Measurements from ENCODE around the gene CMIP. TPM values are rescaled to one million over a fixed set of nuclear protein-coding genes. Genes with fewer than 3 reads are reported as not detected.

Gene CMIP
- total and polyA plus RNA-seq, 10 of the 15 experiments (the other 5 are each of a cell fraction or from before 2014, with no cell fraction given) = 1.2 to 43.2 (median 4.4) TPM

GRCh38 chr16:81505011-81505661, 60.5 kb downstream of the CMIP start:
- H2AFZ ChIP-seq (ENCODE audit: control insufficient read depth, low read depth, low read length) = peak overlapping the region; percentile 61
- ChIA-PET CTCF (interaction anchor here (0.8 kb wide), 2 partner anchors 9 to 19 kb away, joined by 3 read pairs; no protein-coding TSS in a partner anchor), POLR2A (interaction anchor here (0.5 to 0.8 kb wide), 3 partner anchors 16 to 210 kb away, joined by 3 to 4 read pairs (median 3); no protein-coding TSS in a partner anchor), RAD21 (ENCODE audit: unreplicated experiment) (interaction anchor here (0.6 to 1.9 kb wide), 8 partner anchors 11 to 74 kb away, joined by 3 to 7 read pairs (median 4); no protein-coding TSS in a partner anchor), SMC1A (ENCODE audit: uncharacterized antibody, unreplicated experiment) (interaction anchor here (0.6 to 1.6 kb wide), 5 partner anchors 8 to 113 kb away, joined by 3 to 9 read pairs (median 3); no protein-coding TSS in a partner anchor)
- no peaks in the 10 kb centered on the region for H3K9me3 ChIP-seq (replicated peaks; ENCODE audit: control insufficient read depth, insufficient read depth, low read length)
- H4K20me1 ChIP-seq (ENCODE audit: control insufficient read depth, insufficient read depth) = no peaks in the 10 kb centered on the region
- peak overlapping the region; percentile 97 for H3K27ac ChIP-seq (ENCODE audit: control insufficient read depth, insufficient read depth)
- WGBS (ENCODE audit: insufficient coverage, insufficient replicate concordance, low lambda C conversion rate, missing lambda C conversion rate) = 41% methylated on average over 13 of the region's 13 CpGs
- peak overlapping the region; percentile 53; the same call in 1 of the 2 replicates for H3K4me3 ChIP-seq
- peaks cover 0 to 3% of the 10 kb centered on the region in 2 experiments; a peak in 2 of 4 replicates for H3K36me3 ChIP-seq (ENCODE audit: control insufficient read depth in 2 of 2, insufficient read depth in 2 of 2, low read length in 1 of 2)
- FAIRE-seq (peak; percentile 96), ATAC-seq (peak; percentile 96), DNase-seq (ENCODE audit: low read depth, low spot score) (peak; percentile 72)
- peak overlapping the region; percentile 71 for H3K9ac ChIP-seq (ENCODE audit: control insufficient read depth, insufficient read depth, low read length)
- H3K4me1 ChIP-seq (ENCODE audit: control insufficient read depth, insufficient read depth, low read length) = peaks cover 31% of the 10 kb centered on the region
- peak overlapping the region; percentile 85 for H3K4me2 ChIP-seq (ENCODE audit: control insufficient read depth, insufficient read depth)
- peaks cover 21% of the 10 kb centered on the region for H3K79me2 ChIP-seq (ENCODE audit: control insufficient read depth, insufficient read depth, low read length)
- no TSS peak for BruUV-seq (replicated peaks)
- H3K27me3 ChIP-seq (replicated peaks in 1 of 2; ENCODE audit: control insufficient read depth in 2 of 2, insufficient read depth in 2 of 2, low read length in 1 of 2) = no peaks in the 10 kb centered on the region
- intact Hi-C loops (cut with micrococcal nuclease; ENCODE audit: unreplicated experiment) = no loop called here
- in situ Hi-C loops (cut with MboI) = no loop called here
- 0 out of 2 replicates have a peak, but pooled peaks have one; percentile 39 for TF ChIP-seq SMARCA5 (IDR thresholded peaks at IDR 0.05)
- TF ChIP-seq STAT1 (conservative IDR thresholded peaks at IDR 0.05) = no peak
- no peak for TF ChIP-seq PML (IDR thresholded peaks at IDR 0.05; ENCODE audit: low read length)
- TF ChIP-seq MAX (IDR thresholded peaks at IDR 0.05; ENCODE audit: low read depth, low read length) = peak; percentile 26; the same call in 1 of the 2 replicates
- TF ChIP-seq ESRRA (IDR thresholded peaks at IDR 0.05; ENCODE audit: low read length) = no peak
- no peak for TF ChIP-seq RBBP5 (conservative IDR thresholded peaks at IDR 0.05)
- TF ChIP-seq IRF5 (IDR thresholded peaks at IDR 0.05; ENCODE audit: borderline replicate concordance) = no peak
- no peak for TF ChIP-seq CEBPB (IDR thresholded peaks at IDR 0.05; ENCODE audit: borderline replicate concordance in 1 of 2, low read depth in 2 of 2, low read length in 2 of 2)
- no peak for TF ChIP-seq BCL3 (IDR thresholded peaks at IDR 0.05; ENCODE audit: borderline replicate concordance, insufficient read depth, low read depth, low read length, poor library complexity, severe bottlenecking)
- no peak for TF ChIP-seq FOS (IDR thresholded peaks at IDR 0.05; ENCODE audit: borderline replicate concordance, extremely low read depth, insufficient read length)
- no peak for TF ChIP-seq USF1 (IDR thresholded peaks at IDR 0.05; ENCODE audit: borderline replicate concordance, extremely low read length, insufficient read depth, low read depth, low read length)
- TF ChIP-seq ZNF207 (IDR thresholded peaks at IDR 0.05; ENCODE audit: borderline replicate concordance) = no peak
- TF ChIP-seq NBN (IDR thresholded peaks at IDR 0.05) = peak; percentile 29; the same call in 1 of the 2 replicates
- no peak for TF ChIP-seq ETV6 (conservative IDR thresholded peaks at IDR 0.05 in 1 of 2, IDR thresholded peaks at IDR 0.05 in 1 of 2; ENCODE audit: borderline replicate concordance in 1 of 2, low read depth in 1 of 2)
- no peak for TF ChIP-seq ASH2L (IDR thresholded peaks at IDR 0.05; ENCODE audit: borderline replicate concordance, low read depth)
- 0 out of 2 replicates have a peak, but pooled peaks have one; percentile 46 for TF ChIP-seq CREB1 (IDR thresholded peaks at IDR 0.05; ENCODE audit: low read depth)
- no peak for TF ChIP-seq NR2C2 (IDR thresholded peaks at IDR 0.05; ENCODE audit: borderline replicate concordance, control insufficient read depth, insufficient read length, low read depth)
- TF ChIP-seq RB1 (IDR thresholded peaks at IDR 0.05; ENCODE audit: borderline replicate concordance) = no peak
- TF ChIP-seq NR2F1 (conservative IDR thresholded peaks at IDR 0.05) = peak; percentile 34; the same call in 1 of the 2 replicates

All from GM12878 (cell line).